ENCODE measurements around the gene TMEM145. TPM values are rescaled to one million over a fixed set of nuclear protein-coding genes. Genes with fewer than 3 reads are reported as not detected.

Gene TMEM145
- total RNA-seq, 4 donors from 2014 or later: 0.20 TPM; not detected in 3

- H3K27ac ChIP-seq: peak overlapping the region; percentile 96 to 99 (median 97)
- peak overlapping the region; percentile 44 to 72 (median 56) for H3K4me3 ChIP-seq
- peak in 1 of 2 donors; percentile 72 for TF ChIP-seq POLR2A (IDR thresholded peaks at IDR 0.05)
- TF ChIP-seq CTCF (IDR thresholded peaks at IDR 0.05): peak in 2 of 5 experiments; percentile 26 to 38
- TF ChIP-seq EP300 (IDR thresholded peaks at IDR 0.05): peak in 1 of 2 donors; percentile 86
- H3K36me3 ChIP-seq: peaks cover 0 to 17% (median 4%) of the 10 kb centered on the region in 3 donors
- no peaks in the 10 kb centered on the region for H3K27me3 ChIP-seq
- peaks cover 3 to 68% (median 61%) of the 10 kb centered on the region in 4 donors for H3K4me1 ChIP-seq
- WGBS, 2 donors: 2 to 4% methylated on average over 35 of the region's 74 CpGs
- no peaks in the 10 kb centered on the region for H3K9me3 ChIP-seq
- DNase-seq (ENCODE audit: low spot score in 2 of 2): peak; percentile 96 to 97
Observed at GRCh38 chr19:42283188-42284065, 29.7 kb upstream of the TMEM145 start.

- Histone ChIP-seq H3K27me3 (no peaks in the 10 kb centered on the region), H3K9me3 (no peaks in the 10 kb centered on the region), H3K36me3 (peaks cover 0 to 23% (median 6%) of the 10 kb centered on the region in 3 donors), H3K4me1 (peaks cover 3 to 62% (median 55%) of the 10 kb centered on the region in 4 donors), H3K4me3 (peak overlapping the region in 3 of 4 donors; percentile 54 to 72 (median 57)), H3K27ac (peak overlapping the region; percentile 70 to 97 (median 96))
- peak; percentile 38 to 49 for DNase-seq (ENCODE audit: low spot score in 2 of 2)
- 0% methylated on average over 19 of the region's 76 CpGs; no CpG with 5 or more reads in 1 of the 2 donors for WGBS, 2 donors
- TF ChIP-seq CTCF (IDR thresholded peaks at IDR 0.05): no peak
- peak; percentile 40 to 50 for TF ChIP-seq POLR2A (IDR thresholded peaks at IDR 0.05)
Observed at GRCh38 chr19:42284066-42284501, 29.0 kb upstream of the TMEM145 start.

- H3K27me3 ChIP-seq: no peaks in the 10 kb centered on the region
- TF ChIP-seq EP300 (IDR thresholded peaks at IDR 0.05) (no peak), CTCF (IDR thresholded peaks at IDR 0.05) (no peak), POLR2A (IDR thresholded peaks at IDR 0.05) (no peak)
- DNase-seq (ENCODE audit: low spot score in 2 of 2): no peak
- H3K4me1 ChIP-seq: peaks cover 3 to 56% (median 48%) of the 10 kb centered on the region in 4 donors
- peaks cover 0 to 30% (median 13%) of the 10 kb centered on the region in 3 donors for H3K36me3 ChIP-seq
- H3K9me3 ChIP-seq: no peaks in the 10 kb centered on the region
- WGBS, 2 donors: 2 to 4% methylated on average over 30 to 39 of the region's 41 CpGs
- peak overlapping the region; percentile 72 to 96 (median 92) for H3K27ac ChIP-seq
- H3K4me3 ChIP-seq: peak overlapping the region; percentile 45 to 74 (median 64)
Observed at GRCh38 chr19:42284591-42285341, 28.3 kb upstream of the TMEM145 start.

- peaks cover 3 to 55% (median 48%) of the 10 kb centered on the region in 4 donors for H3K4me1 ChIP-seq
Observed at GRCh38 chr19:42285541-42285941, 27.6 kb upstream of the TMEM145 start.

More at GRCh38 chr19:42285541-42285941, 27.6 kb upstream of the TMEM145 start:
- Histone ChIP-seq H3K27ac (peak overlapping the region; percentile 72 to 96 (median 92)), H3K36me3 (peaks cover 0 to 38% (median 17%) of the 10 kb centered on the region in 3 donors), H3K4me3 (peak overlapping the region in 3 of 4 donors; percentile 45 to 74 (median 72)), H3K9me3 (no peaks in the 10 kb centered on the region), H3K27me3 (no peaks in the 10 kb centered on the region)
- no peak for DNase-seq (ENCODE audit: low spot score in 2 of 2)
- TF ChIP-seq POLR2A (IDR thresholded peaks at IDR 0.05) (no peak), CTCF (IDR thresholded peaks at IDR 0.05) (no peak), EP300 (IDR thresholded peaks at IDR 0.05) (no peak)
- 13 to 22% methylated on average over 5 of the region's 5 CpGs for WGBS, 2 donors
